NCI-H187 (cell line): ENCODE results near the gene WIZ.

Source experiments
- DNase-seq, 2 experiments: peaks; one replicate each; lab custom pipeline; 2025; lab: John Stamatoyannopoulos, UW

Gene WIZ

DNA sequence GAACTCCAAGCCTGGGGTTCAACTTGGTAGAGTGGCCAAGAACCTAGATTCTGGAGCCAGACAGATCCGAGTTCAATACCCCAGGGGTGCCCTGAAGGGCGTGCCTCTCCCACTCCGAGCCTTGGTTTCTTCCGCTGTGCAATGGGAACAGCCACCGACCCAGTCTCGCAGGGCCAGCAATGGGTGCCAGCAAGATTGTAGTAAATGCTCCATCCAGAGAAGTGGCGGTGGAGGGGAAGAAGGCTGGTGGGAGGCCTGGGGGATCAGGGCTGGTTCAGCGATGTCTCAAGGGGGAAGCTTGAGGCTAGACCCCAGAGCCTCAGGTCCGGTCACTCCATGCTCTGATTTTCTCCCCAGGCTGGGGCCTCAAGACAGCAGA is 4.5 kb downstream of the WIZ start:
- no peak for DNase-seq

DNA sequence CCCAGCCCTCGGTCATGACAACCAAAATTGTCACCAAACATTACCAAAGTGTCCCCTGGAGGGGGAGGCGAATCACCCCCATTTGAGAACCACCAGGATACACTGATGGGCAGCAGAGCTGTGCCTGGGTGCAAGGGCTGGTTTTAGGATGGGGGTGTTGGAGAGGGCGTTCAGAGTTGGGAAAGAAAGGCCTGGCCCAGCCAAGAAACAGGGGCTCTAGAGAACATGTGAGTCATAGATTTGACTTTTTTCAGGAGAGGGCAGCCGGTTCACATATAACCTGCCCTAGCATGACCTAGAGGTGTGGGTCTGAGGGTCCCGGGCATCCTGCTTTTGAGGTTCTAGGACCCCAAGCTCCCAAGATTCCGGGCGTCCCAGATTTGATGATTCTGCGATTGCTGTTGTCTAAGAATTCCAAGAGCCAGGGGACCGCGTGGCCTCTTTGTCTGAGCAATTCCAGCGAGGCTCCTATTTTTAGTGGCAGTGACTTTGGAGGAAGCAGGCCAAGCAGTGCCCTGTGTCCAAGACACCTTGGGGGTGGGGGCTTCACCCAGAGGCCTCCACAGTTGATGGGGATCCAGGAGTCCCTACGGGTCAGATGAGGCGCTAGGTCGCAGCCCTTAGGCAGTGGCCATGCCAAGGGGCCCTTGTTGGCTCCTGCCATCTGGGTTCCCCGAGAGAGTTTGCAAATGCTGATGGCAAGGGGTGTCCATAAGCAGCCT is 5.1 kb downstream of the WIZ start:
- DNase-seq, result no peak

DNA sequence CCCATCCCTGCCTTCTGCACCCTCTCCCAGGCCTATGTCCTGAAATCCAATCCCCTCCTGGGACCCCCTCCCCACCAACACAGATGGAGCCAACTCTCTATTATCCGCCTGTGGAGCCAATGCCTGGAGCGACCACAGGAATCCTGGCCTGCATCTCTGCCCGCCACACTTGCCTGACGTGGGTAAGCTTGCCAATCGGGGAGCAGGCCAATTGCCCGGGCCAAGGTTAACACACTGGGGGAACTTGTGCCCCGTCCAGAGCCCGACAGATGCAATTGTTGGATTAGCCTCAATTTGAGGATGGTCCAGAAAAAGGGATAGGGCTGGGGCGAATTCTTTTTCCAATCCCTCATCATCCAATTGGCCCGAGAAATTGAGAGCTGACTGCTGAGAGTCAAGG is 5.9 kb downstream of the WIZ start:
- DNase-seq, result no peak

GRCh38 chr19:15443325-15443724 is 6.4 kb downstream of the WIZ start:
- no peak for DNase-seq

GRCh38 chr19:15442142-15442920 is 7.4 kb downstream of the WIZ start:
- DNase-seq, result no peak

- DNase-seq, result no peak
Observed at GRCh38 chr19:15441317-15441716, 8.4 kb downstream of the WIZ start.

- no peak for DNase-seq
Observed at GRCh38 chr19:15439821-15440641, 9.7 kb downstream of the WIZ start.

DNA sequence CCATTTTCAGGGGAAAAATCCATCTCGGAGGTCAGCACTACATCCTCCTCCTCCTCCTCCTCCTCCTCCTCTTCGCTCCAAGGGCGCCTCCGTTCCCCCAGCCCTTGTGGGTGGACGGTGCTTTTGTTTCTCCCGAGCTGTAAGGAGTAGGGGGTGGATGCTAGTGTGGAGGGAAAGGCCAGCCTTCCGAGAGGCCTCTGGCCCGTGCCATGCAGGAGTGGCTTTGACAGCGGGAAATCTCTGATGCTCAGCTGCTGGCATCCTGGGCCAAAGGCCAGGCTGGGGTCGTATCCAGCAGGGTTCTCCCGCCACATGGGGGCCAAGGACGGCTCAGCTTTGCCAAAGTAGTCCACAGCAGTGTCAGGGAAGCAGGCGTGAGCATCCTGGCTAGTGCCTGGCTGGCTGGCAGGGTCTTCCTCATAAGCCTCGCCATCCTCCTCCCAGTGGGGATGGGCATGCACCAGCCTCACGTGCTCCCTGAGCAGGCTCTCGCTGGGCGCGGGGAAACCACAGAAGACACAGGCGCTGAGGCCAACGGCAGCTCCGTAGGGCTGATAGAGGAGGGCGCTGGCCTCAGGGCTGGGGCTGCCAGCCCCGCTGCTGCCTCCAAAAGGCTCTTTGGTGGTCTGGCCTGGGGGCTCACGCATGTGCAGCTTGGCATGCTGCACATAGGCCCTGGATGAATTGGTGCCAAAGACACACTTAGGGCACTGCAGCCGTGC is 10.5 kb downstream of the WIZ start:
- DNase-seq, result no peak

GRCh38 chr19:15438577-15438976 is 11.2 kb downstream of the WIZ start:
- DNase-seq, result no peak

GRCh38 chr19:15438124-15438496 is 11.6 kb downstream of the WIZ start:
- no peak for DNase-seq

- no peak for DNase-seq
Observed at GRCh38 chr19:15437355-15438123, 12.2 kb downstream of the WIZ start.

DNA sequence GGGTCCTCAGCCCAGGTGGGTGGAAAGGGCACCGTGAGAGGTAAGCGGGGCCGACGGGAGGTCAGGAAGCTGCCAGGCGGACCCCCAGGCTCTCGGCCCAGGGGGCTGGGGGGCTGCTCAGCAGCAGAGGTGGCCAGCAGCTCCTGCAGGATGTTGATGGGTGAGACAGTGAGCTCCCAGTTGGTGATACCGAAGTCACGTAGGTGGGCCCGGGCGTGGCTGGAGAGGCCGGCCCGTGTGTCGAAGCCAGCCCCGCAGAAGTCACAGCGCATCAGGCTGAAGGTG is 13.0 kb downstream of the WIZ start:
- DNase-seq, result no peak

GRCh38 chr19:15436012-15436825 is 13.5 kb downstream of the WIZ start:
- no peak for DNase-seq

DNA sequence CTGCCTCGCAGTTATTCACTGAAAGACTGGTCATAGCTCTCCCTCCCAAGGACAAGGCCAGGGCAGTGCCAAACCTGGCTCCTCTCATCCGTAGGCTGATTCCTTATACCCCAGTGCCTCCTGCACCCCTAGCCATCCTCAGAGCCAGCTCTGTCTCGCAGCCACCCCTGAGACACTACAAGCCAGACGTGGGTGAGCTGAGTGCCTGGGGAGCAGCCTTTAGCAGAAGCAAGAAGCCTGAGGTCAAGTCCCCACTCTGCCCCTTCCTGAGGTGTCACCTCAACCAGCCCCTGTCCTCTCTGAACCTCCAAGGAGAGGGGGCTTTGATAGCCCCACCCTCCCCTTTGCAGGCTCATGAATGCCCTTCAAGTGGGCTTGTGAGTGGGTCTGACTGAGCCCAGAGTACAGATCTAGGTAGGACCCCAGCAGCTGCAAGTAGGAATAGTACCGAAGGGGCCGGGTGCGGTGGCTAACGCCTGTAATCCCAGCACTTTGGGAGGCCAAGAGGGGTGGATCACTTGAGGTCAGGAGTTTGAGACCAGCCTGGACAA is 16.2 kb downstream of the WIZ start:
- no peak for DNase-seq

DNA sequence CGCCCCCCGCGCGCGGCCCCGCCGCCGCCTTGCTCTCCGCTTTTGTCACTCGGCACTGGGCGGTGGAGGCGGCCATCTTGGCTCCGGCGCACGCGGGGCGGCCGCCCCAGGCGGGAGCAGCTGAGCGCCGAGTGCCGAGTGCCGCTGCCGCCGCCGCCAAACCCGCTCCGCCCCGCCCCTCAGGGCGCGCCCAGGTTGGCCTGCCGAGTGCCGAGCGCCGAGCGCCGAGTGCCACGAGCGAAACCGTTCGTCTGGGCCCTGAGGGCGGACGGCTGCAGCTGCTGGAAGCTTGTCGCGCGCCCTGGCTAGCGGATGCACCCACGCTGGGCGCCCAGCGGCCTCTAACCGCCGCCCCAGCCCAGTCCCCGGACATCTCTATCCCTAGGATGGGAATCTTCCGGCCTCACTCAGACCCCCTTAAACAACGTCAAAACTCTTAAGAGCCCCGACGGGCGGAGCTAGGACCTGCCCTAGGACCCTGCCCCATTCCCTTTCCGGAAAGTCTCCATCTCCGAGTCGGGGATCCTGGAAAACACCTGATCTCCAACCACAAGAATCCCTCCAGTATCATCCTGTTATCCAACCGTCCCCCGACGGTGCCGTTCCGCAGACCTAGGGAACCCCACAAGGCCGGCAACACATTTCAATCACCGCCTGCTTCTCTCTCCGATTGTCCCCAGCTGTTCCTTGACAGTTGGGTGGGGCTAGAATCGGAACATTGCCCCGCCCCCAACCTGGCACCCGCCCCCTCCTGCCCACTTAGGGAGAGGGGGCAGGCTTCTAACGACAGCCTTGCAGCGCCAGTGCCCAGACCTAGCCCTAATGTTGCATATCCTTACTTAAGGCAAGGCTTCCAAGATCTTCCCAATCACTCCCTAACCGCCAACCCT is 16.9 kb downstream of the WIZ start:
- DNase-seq, result peak; percentile 55 to 72

GRCh38 chr19:15432018-15432494 is 17.7 kb downstream of the WIZ start:
- no peak for DNase-seq

GRCh38 chr19:15431396-15432017 is 18.2 kb downstream of the WIZ start:
- DNase-seq, result no peak

- DNase-seq, result no peak
Observed at GRCh38 chr19:15430526-15431120, 19.1 kb downstream of the WIZ start.
